ENCODE data around the gene GPC6. TPM values are rescaled to one million over a fixed set of nuclear protein-coding genes. Genes with fewer than 3 reads are reported as not detected.

Gene GPC6
- total RNA-seq, 1 donor from 2014 or later = not detected

DNA sequence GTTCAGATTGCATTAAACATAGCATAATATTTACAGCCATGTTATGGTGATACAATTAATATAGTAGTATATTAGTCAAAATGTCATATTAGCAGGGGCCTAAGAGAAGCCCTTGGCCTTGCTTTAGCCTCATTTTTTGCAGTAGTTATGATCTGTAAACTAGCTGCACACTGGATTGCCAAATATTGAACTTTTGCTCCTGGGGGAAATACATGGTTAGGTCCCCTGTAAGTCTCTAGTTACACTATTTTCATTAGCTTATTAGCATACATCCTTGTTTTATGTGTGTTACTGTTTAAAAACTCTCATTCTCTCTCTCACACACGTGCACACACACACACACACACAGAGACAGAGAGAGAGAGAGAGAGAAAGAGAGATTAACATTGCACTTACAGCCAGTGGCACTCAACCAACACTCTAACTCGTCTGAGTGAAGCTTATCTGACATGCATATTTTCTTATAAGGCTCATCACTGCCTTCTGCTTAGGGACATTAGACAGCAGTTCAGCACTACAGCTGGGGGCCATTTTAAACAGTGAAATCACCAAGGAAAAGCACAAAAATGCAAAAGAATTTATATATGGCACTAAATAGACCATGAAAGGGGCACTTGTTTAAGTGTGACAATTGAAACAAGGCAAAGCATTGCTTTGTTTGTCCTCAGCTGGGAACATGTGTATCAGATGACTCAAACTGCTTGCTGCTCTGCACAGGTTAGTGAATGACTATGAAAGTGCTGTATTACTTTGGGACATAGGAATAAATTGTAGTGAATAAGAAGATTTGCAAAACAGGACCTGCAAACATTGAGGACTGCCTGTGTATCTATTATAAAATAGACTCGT, 278.7 kb downstream of the GPC6 start:
- Mint-ChIP-seq H3K36me3 (ENCODE audit: low read depth) (no peaks in the 10 kb centered on the region), H3K9me3 (peaks cover 8% of the 10 kb centered on the region), H3K4me3 (no peak overlapping the region), H3K27me3 (no peaks in the 10 kb centered on the region), H3K4me1 (no peaks in the 10 kb centered on the region), H3K27ac (no peak overlapping the region)
- TF ChIP-seq, protein P1, sequence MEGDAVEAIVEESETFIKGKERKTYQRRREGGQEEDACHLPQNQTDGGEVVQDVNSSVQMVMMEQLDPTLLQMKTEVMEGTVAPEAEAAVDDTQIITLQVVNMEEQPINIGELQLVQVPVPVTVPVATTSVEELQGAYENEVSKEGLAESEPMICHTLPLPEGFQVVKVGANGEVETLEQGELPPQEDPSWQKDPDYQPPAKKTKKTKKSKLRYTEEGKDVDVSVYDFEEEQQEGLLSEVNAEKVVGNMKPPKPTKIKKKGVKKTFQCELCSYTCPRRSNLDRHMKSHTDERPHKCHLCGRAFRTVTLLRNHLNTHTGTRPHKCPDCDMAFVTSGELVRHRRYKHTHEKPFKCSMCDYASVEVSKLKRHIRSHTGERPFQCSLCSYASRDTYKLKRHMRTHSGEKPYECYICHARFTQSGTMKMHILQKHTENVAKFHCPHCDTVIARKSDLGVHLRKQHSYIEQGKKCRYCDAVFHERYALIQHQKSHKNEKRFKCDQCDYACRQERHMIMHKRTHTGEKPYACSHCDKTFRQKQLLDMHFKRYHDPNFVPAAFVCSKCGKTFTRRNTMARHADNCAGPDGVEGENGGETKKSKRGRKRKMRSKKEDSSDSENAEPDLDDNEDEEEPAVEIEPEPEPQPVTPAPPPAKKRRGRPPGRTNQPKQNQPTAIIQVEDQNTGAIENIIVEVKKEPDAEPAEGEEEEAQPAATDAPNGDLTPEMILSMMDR (IDR thresholded peaks at IDR 0.05) = no peak
- DNase-seq = no peak
- ATAC-seq (ENCODE audit: low read depth) = no peak
- intact Hi-C loops (cut with micrococcal nuclease) = no loop called here
- POLR2A ChIA-PET = no interaction called here
- CTCF ChIA-PET = no interaction called here

- ATAC-seq (ENCODE audit: low read depth) = no peak
- CTCF ChIA-PET = no interaction called here
- Mint-ChIP-seq H3K4me1 (no peaks in the 10 kb centered on the region), H3K27ac (no peak overlapping the region), H3K9me3 (peaks cover 12% of the 10 kb centered on the region), H3K4me3 (no peak overlapping the region), H3K36me3 (ENCODE audit: low read depth) (no peaks in the 10 kb centered on the region), H3K27me3 (no peaks in the 10 kb centered on the region)
- no peak for DNase-seq
- TF ChIP-seq, protein P1 (IDR thresholded peaks at IDR 0.05) = no peak
- POLR2A ChIA-PET = no interaction called here
- intact Hi-C loops (cut with micrococcal nuclease) = no loop called here
Observed at GRCh38 chr13:93511011-93511410, 284.4 kb downstream of the GPC6 start.

DNA sequence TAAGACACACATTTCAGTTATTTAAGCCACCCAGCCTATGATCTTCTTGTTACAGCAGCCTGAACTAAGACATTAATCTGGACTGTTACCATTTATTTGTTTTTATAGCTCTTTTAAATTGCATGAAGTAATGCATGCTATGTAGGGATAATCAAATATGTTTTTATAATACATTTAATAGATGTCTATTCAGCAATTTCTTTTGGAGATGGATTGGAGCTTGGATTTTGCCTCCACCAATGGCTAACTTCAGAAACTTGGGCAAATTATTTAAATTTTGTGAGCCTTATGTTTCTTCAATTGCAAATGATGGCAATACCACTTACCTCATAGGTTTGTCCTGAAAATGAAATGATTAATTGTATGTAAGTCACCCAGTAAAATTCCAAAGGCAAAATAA, 288.7 kb downstream of the GPC6 start:
- no peak overlapping the region for H3K4me3 Mint-ChIP-seq
- ChIA-PET POLR2A (no interaction called here), CTCF (no interaction called here)
- DNase-seq = no peak
- H3K9me3 Mint-ChIP-seq = peaks cover 4% of the 10 kb centered on the region
- intact Hi-C loops (cut with micrococcal nuclease) = no loop called here
- ATAC-seq (ENCODE audit: low read depth) = no peak
- TF ChIP-seq, protein P1 (IDR thresholded peaks at IDR 0.05) = no peak
- no peaks in the 10 kb centered on the region for H3K4me1 Mint-ChIP-seq
- no peak overlapping the region for H3K27ac Mint-ChIP-seq
- H3K36me3 Mint-ChIP-seq (ENCODE audit: low read depth) = no peaks in the 10 kb centered on the region
- H3K27me3 Mint-ChIP-seq = no peaks in the 10 kb centered on the region

GRCh38 chr13:93517658-93518057, 291.1 kb downstream of the GPC6 start:
- Mint-ChIP-seq H3K9me3 (peaks cover 3% of the 10 kb centered on the region), H3K4me1 (no peaks in the 10 kb centered on the region), H3K27me3 (no peaks in the 10 kb centered on the region), H3K4me3 (no peak overlapping the region), H3K36me3 (ENCODE audit: low read depth) (no peaks in the 10 kb centered on the region), H3K27ac (no peak overlapping the region)
- no peak for DNase-seq
- ChIA-PET POLR2A (no interaction called here), CTCF (no interaction called here)
- ATAC-seq (ENCODE audit: low read depth) = no peak
- TF ChIP-seq, protein P1 (IDR thresholded peaks at IDR 0.05) = no peak
- intact Hi-C loops (cut with micrococcal nuclease) = no loop called here

DNA sequence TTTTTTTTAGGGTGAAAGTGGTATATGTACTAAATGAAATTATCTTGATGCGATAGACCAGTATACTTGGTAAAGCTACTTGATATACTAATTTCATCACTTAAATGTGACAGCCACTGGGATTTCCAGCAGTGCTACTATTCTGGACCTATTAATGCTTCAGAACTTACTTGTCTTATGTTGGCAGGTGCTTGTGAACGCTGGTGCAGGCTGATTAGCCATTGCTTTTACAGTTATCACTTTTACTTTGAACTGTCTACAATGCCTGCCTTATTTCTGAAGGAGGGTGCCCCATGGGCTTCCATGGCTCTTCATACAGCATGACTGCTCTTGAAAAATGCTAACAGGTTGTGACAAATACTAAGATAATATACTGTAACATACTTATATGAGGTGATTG, 294.7 kb downstream of the GPC6 start:
- Mint-ChIP-seq H3K36me3 (ENCODE audit: low read depth) (no peaks in the 10 kb centered on the region), H3K4me3 (no peak overlapping the region), H3K4me1 (no peaks in the 10 kb centered on the region), H3K27me3 (no peaks in the 10 kb centered on the region), H3K27ac (no peak overlapping the region), H3K9me3 (no peaks in the 10 kb centered on the region)
- ChIA-PET CTCF (no interaction called here), POLR2A (no interaction called here)
- intact Hi-C loops (cut with micrococcal nuclease) = no loop called here
- TF ChIP-seq, protein P1 (IDR thresholded peaks at IDR 0.05) = no peak
- ATAC-seq (ENCODE audit: low read depth) = no peak
- DNase-seq = no peak
